ENCODE results near the gene CLCN7.

CLCN7 gene

GRCh38 chr16:1506494-1507213 is 31.8 kb upstream of the CLCN7 start:
- H3K27ac ChIP-seq, result no peak overlapping the region
- TF ChIP-seq CTCF (conservative IDR thresholded peaks at IDR 0.05) (no peak), ZFX (IDR thresholded peaks at IDR 0.05) (no peak)

GRCh38 chr16:1505912-1506311 is 31.1 kb upstream of the CLCN7 start:
- TF ChIP-seq CTCF (conservative IDR thresholded peaks at IDR 0.05) (no peak), ZFX (IDR thresholded peaks at IDR 0.05) (no peak)
- H3K27ac ChIP-seq, result no peak overlapping the region

- no peak overlapping the region for H3K27ac ChIP-seq
- TF ChIP-seq ZFX (IDR thresholded peaks at IDR 0.05) (no peak), CTCF (conservative IDR thresholded peaks at IDR 0.05) (no peak)
Measured at GRCh38 chr16:1505073-1505844, 30.4 kb upstream of the CLCN7 start.

GRCh38 chr16:1503110-1503955 is 28.5 kb upstream of the CLCN7 start:
- TF ChIP-seq CTCF (conservative IDR thresholded peaks at IDR 0.05) (no peak), ZFX (IDR thresholded peaks at IDR 0.05) (no peak)
- no peak overlapping the region for H3K27ac ChIP-seq

- TF ChIP-seq CTCF (conservative IDR thresholded peaks at IDR 0.05) (no peak), ZFX (IDR thresholded peaks at IDR 0.05) (no peak)
- no peak overlapping the region for H3K27ac ChIP-seq
Measured at GRCh38 chr16:1502092-1503004, 27.5 kb upstream of the CLCN7 start.

- H3K27ac ChIP-seq, result no peak overlapping the region
- TF ChIP-seq CTCF (conservative IDR thresholded peaks at IDR 0.05) (no peak), ZFX (IDR thresholded peaks at IDR 0.05) (no peak)
Measured at GRCh38 chr16:1501630-1502029, 26.8 kb upstream of the CLCN7 start.

All from C4-2B (cell line).